GM19043 (cell line): ENCODE data around the gene PRICKLE4.

ENCODE experiments used
- ATAC-seq: cut with Tn5 transposase; IDR thresholded peaks from one replicate; pipeline ENCODE4 v1.9.1; 2021; ENCODE audit warnings: low read depth; ENCODE audit not compliant: unreplicated experiment

PRICKLE4 gene

GRCh38 chr6:41832263-41832662, 51.7 kb downstream of the PRICKLE4 start:
- ATAC-seq, result no peak

DNA sequence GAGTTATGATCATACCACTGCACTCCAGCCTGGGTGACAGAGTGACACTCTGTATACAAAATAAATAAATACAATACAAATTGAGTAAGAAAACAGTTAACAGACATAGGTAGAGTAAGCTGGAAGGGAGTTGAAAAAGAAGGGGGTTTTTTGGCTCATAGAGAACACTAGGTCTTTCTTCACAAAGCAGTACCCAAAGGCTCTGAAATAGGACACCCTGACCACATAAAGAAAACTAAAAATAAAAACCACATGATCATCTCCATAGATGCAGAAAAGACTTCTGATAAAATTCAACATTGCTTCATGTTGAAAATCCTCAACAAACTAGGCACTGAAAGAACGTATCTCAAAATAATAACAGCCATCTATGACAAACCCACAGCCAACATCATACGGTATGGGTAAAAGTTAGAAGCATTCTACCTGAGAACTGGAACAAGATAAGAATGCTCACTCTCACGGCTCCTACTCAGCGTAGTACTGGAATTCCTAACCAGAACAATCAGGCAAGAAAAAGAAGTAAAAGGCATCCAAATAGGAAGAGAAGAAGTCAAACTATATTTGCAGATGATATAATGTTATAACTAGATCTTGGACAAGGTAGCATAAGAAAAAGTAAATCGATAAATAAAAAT, 55.6 kb downstream of the PRICKLE4 start:
- no peak for ATAC-seq

GRCh38 chr6:41836660-41837052, 56.1 kb downstream of the PRICKLE4 start:
- no peak for ATAC-seq
